Keratinocyte (primary cell): ENCODE measurements around the gene NUP205. TPM values are rescaled to one million over a fixed set of nuclear protein-coding genes. Genes with fewer than 3 reads are reported as not detected.
"Not testable (repeated sequence)": the region's sequence is repeated elsewhere in the genome, so short reads cannot be mapped to it uniquely, and the experiment has no call there.

Source experiments
- DNase-seq: peaks from one replicate; pipeline ENCODE4 v3.0.0-alpha.2; 2011; ENCODE audit warnings: low read depth, missing footprints, low spot score
- FAIRE-seq: peaks from 2 replicates; lab custom pipeline; 2011; peaks lifted over from hg19 to GRCh38; lab: Jason Lieb, UNC
- H2AFZ ChIP-seq: 2 replicates; pipeline ENCODE4 v1.6.0; 2012; ENCODE audit warnings: low read length, control low read depth, inconsistent platforms; ENCODE audit not compliant: control insufficient read depth
- H3K27ac ChIP-seq: 2 replicates; pipeline ENCODE4 v1.5.1; 2011; ENCODE audit warnings: low read length; ENCODE audit not compliant: control insufficient read depth, insufficient read depth
- H3K27me3 ChIP-seq: 3 replicates; pipeline ENCODE4 v1.6.0; 2011; ENCODE audit warnings: low read length; ENCODE audit not compliant: control insufficient read depth, insufficient read depth; ENCODE audit errors: extremely low read depth
- H3K36me3 ChIP-seq, 2 experiments: 2 replicates in 1 of 2; 3 replicates in 1 of 2; pipeline ENCODE4 v1.5.1; 2011; ENCODE audit warnings: low read length in 2 of 2, mild to moderate bottlenecking in 1 of 2; ENCODE audit not compliant: control insufficient read depth in 2 of 2, insufficient read depth in 2 of 2; ENCODE audit errors: extremely low read depth in 1 of 2
- H3K4me1 ChIP-seq: 3 replicates; pipeline ENCODE4 v1.5.1; 2011; ENCODE audit warnings: low read length; ENCODE audit not compliant: control insufficient read depth, insufficient read depth; ENCODE audit errors: extremely low read depth
- H3K4me2 ChIP-seq: 3 replicates; pipeline ENCODE4 v1.6.0; 2011; ENCODE audit warnings: low read depth, low read length; ENCODE audit not compliant: control insufficient read depth, insufficient read depth; ENCODE audit errors: extremely low read depth
- H3K4me3 ChIP-seq, 3 experiments: fragments of 200-600 bp in 1 of 3; sonication (generic) in 1 of 3; 2 replicates in 2 of 3; 3 replicates in 1 of 3; pipeline ENCODE4 v1.5.1; 2011 to 2016; ENCODE audit warnings: low read length in 3 of 3, mild to moderate bottlenecking in 3 of 3, control low read depth in 2 of 3, inconsistent platforms in 1 of 3, low read depth in 1 of 3, mixed read lengths in 1 of 3, mixed run types in 1 of 3, moderate library complexity in 1 of 3; ENCODE audit not compliant: control insufficient read depth in 2 of 3, insufficient read depth in 2 of 3; ENCODE audit errors: extremely low read depth in 1 of 3
- H3K79me2 ChIP-seq: 2 replicates; pipeline ENCODE4 v1.6.0; 2012; ENCODE audit warnings: low read length; ENCODE audit not compliant: control insufficient read depth, insufficient read depth
- H3K9ac ChIP-seq: 3 replicates; pipeline ENCODE4 v1.6.0; 2011; ENCODE audit warnings: low read length; ENCODE audit not compliant: control insufficient read depth, insufficient read depth; ENCODE audit errors: extremely low read depth
- H3K9me1 ChIP-seq: 3 replicates; pipeline ENCODE4 v1.6.0; 2011; ENCODE audit warnings: low read length; ENCODE audit not compliant: control insufficient read depth, insufficient read depth; ENCODE audit errors: extremely low read depth
- H3K9me3 ChIP-seq: 2 replicates; pipeline ENCODE4 v1.5.1; 2012; ENCODE audit warnings: low read depth, low read length; ENCODE audit not compliant: control insufficient read depth
- H4K20me1 ChIP-seq: 3 replicates; pipeline ENCODE4 v1.6.0; 2011; ENCODE audit warnings: low read length; ENCODE audit not compliant: control insufficient read depth, insufficient read depth; ENCODE audit errors: extremely low read depth
- CTCF ChIP-seq, 3 experiments: IDR thresholded peaks in 1 of 3; conservative IDR thresholded peaks in 1 of 3; optimal IDR thresholded peaks in 1 of 3; 2 replicates in 2 of 3; 3 replicates in 1 of 3; pipeline versions ENCODE3 to v1.5.1; 2011; ENCODE audit warnings: low read length in 3 of 3, mild to moderate bottlenecking in 3 of 3, moderate library complexity in 2 of 3, control low read depth in 1 of 3, inconsistent platforms in 1 of 3; ENCODE audit not compliant: insufficient read depth in 2 of 3; ENCODE audit errors: extremely low read depth in 1 of 3
- EZH2 ChIP-seq: IDR thresholded peaks from one replicate; pipeline ENCODE4 v1.6.1; 2012; ENCODE audit warnings: inconsistent platforms, mild to moderate bottlenecking, low read length, moderate library complexity
- dilution Hi-C: fragments of 300-500 bp; cut with MboI; formaldehyde crosslinking; loops from one replicate; pipeline ENCODE4 v1.7.0; 2020; ENCODE audit warnings: low sequenced_read_pairs; ENCODE audit not compliant: extremely low pct_ligation_motif_present
- polyA plus RNA-seq, 5 experiments: library from polyadenylated mRNA; depleted of rRNA in 3 of 5; stranded (reverse) in 3 of 5; stranded (forward) in 1 of 5; unstranded in 1 of 5; fragments of >200 nt; gene quantifications; 1 replicate in 1 of 5; 2 replicates in 3 of 5; 3 replicates in 1 of 5; pipeline versions ENCODE4 v1.2.1 to v1.2.3, GENCODE V29; 2011 to 2012; ENCODE audit warnings: missing spikeins in 2 of 5, low read depth in 1 of 5, low replicate concordance in 1 of 5

NUP205 gene
- polyA plus RNA-seq, 1 donor (not counting 4 experiments of a cell fraction or from before 2014, with no cell fraction given), result 74.6 TPM

- dilution Hi-C loops, result no loop called here
- no peak overlapping the region for H3K9ac ChIP-seq
- no peak overlapping the region for H2AFZ ChIP-seq
- no peak overlapping the region for H3K27ac ChIP-seq
- H3K4me2 ChIP-seq, result no peak overlapping the region
- FAIRE-seq (no peak), DNase-seq (no peak)
- TF ChIP-seq EZH2 (no peak), CTCF (optimal IDR thresholded peaks at IDR 0.05 in 1 of 3, IDR thresholded peaks at IDR 0.05 in 1 of 3, conservative IDR thresholded peaks at IDR 0.05 in 1 of 3; ENCODE audit: extremely low read depth in 1 of 3, insufficient read depth in 2 of 3, low read length in 3 of 3) (no peak)
- H3K36me3 ChIP-seq, result no peaks in the 10 kb centered on the region
- no peaks in the 10 kb centered on the region for H3K9me3 ChIP-seq
- H3K9me1 ChIP-seq, result no peaks in the 10 kb centered on the region
- H3K4me1 ChIP-seq, result peaks cover 41% of the 10 kb centered on the region
- H4K20me1 ChIP-seq, result no peaks in the 10 kb centered on the region
- H3K79me2 ChIP-seq, result peaks cover 80% of the 10 kb centered on the region
- no peak overlapping the region for H3K4me3 ChIP-seq
- H3K27me3 ChIP-seq, result no peaks in the 10 kb centered on the region
Observed at GRCh38 chr7:135666156-135666555, 108.4 kb downstream of the NUP205 start.

GRCh38 chr7:135666846-135667245, 109.1 kb downstream of the NUP205 start:
- dilution Hi-C loops, result no loop called here
- Histone ChIP-seq H3K27me3 (no peaks in the 10 kb centered on the region), H3K36me3 (no peaks in the 10 kb centered on the region), H3K4me3 (no peak overlapping the region), H4K20me1 (no peaks in the 10 kb centered on the region), H3K4me2 (no peak overlapping the region), H3K9me1 (no peaks in the 10 kb centered on the region), H3K27ac (no peak overlapping the region), H2AFZ (no peak overlapping the region), H3K9ac (no peak overlapping the region), H3K4me1 (peaks cover 37% of the 10 kb centered on the region), H3K9me3 (no peaks in the 10 kb centered on the region), H3K79me2 (peaks cover 87% of the 10 kb centered on the region)
- no peak for FAIRE-seq
- DNase-seq, result no peak
- TF ChIP-seq CTCF (optimal IDR thresholded peaks at IDR 0.05 in 1 of 3, IDR thresholded peaks at IDR 0.05 in 1 of 3, conservative IDR thresholded peaks at IDR 0.05 in 1 of 3; ENCODE audit: extremely low read depth in 1 of 3, insufficient read depth in 2 of 3, low read length in 3 of 3) (no peak), EZH2 (no peak)

- H3K79me2 ChIP-seq, result peaks cover 91% of the 10 kb centered on the region
- H3K9me1 ChIP-seq, H2AFZ ChIP-seq, dilution Hi-C loops, FAIRE-seq, H3K27ac ChIP-seq, H3K9me3 ChIP-seq, H3K4me3 ChIP-seq, H4K20me1 ChIP-seq, H3K9ac ChIP-seq, H3K27me3 ChIP-seq, H3K36me3 ChIP-seq, DNase-seq, H3K4me2 ChIP-seq: not testable (repeated sequence)
- H3K4me1 ChIP-seq, result peaks cover 39% of the 10 kb centered on the region
Observed at GRCh38 chr7:135667626-135668025, 109.9 kb downstream of the NUP205 start.

- H2AFZ ChIP-seq, FAIRE-seq, H3K9me3 ChIP-seq, H3K9ac ChIP-seq, H3K27ac ChIP-seq, H3K4me2 ChIP-seq, H4K20me1 ChIP-seq, H3K36me3 ChIP-seq, dilution Hi-C loops, DNase-seq, H3K27me3 ChIP-seq, H3K4me3 ChIP-seq, H3K9me1 ChIP-seq: not testable (repeated sequence)
- peaks cover 87% of the 10 kb centered on the region for H3K79me2 ChIP-seq
- peaks cover 40% of the 10 kb centered on the region for H3K4me1 ChIP-seq
Observed at GRCh38 chr7:135668852-135669395, 111.2 kb downstream of the NUP205 start.
